ENCODE data around the gene CCNI2.

The CCNI2 gene

GRCh38 chr5:132799392-132799791, 52.2 kb downstream of the CCNI2 start:
- TF ChIP-seq EP300 (IDR thresholded peaks at IDR 0.05; ENCODE audit: borderline replicate concordance) = no peak
- no peak for TF ChIP-seq USF1 (IDR thresholded peaks at IDR 0.05)
- TF ChIP-seq CREB1 (IDR thresholded peaks at IDR 0.05; ENCODE audit: low read depth) = no peak
- no peak for TF ChIP-seq EGR1 (IDR thresholded peaks at IDR 0.05)
- no peak for TF ChIP-seq CEBPB (IDR thresholded peaks at IDR 0.05)
- TF ChIP-seq NFIC (IDR thresholded peaks at IDR 0.05) = no peak
- TF ChIP-seq YY1 (IDR thresholded peaks at IDR 0.05; ENCODE audit: low read depth) = no peak
- no peak for TF ChIP-seq MAX (IDR thresholded peaks at IDR 0.05)
- TF ChIP-seq TAF1 (IDR thresholded peaks at IDR 0.05; ENCODE audit: low read depth) = no peak

GRCh38 chr5:132800545-132800944, 53.3 kb downstream of the CCNI2 start:
- TF ChIP-seq EP300 (IDR thresholded peaks at IDR 0.05; ENCODE audit: borderline replicate concordance) (no peak), TAF1 (IDR thresholded peaks at IDR 0.05; ENCODE audit: low read depth) (no peak), USF1 (IDR thresholded peaks at IDR 0.05) (no peak), ZBTB7A (IDR thresholded peaks at IDR 0.05; ENCODE audit: low read depth) (no peak), FOXM1 (IDR thresholded peaks at IDR 0.05; ENCODE audit: borderline replicate concordance, low read depth) (no peak), EGR1 (IDR thresholded peaks at IDR 0.05) (no peak), TEAD4 (IDR thresholded peaks at IDR 0.05) (no peak), YY1 (IDR thresholded peaks at IDR 0.05; ENCODE audit: low read depth) (no peak), NFIC (IDR thresholded peaks at IDR 0.05) (no peak), CREB1 (IDR thresholded peaks at IDR 0.05; ENCODE audit: low read depth) (no peak), RAD21 (IDR thresholded peaks at IDR 0.05; ENCODE audit: low read depth) (no peak), TCF12 (IDR thresholded peaks at IDR 0.05; ENCODE audit: low read depth) (no peak)

- TF ChIP-seq ZBTB7A (IDR thresholded peaks at IDR 0.05; ENCODE audit: low read depth) (no peak), TCF12 (IDR thresholded peaks at IDR 0.05; ENCODE audit: low read depth) (no peak), USF1 (IDR thresholded peaks at IDR 0.05) (no peak), MAX (IDR thresholded peaks at IDR 0.05) (no peak), FOXM1 (IDR thresholded peaks at IDR 0.05; ENCODE audit: borderline replicate concordance, low read depth) (no peak), NFIC (IDR thresholded peaks at IDR 0.05) (no peak), RAD21 (IDR thresholded peaks at IDR 0.05; ENCODE audit: low read depth) (no peak), YY1 (IDR thresholded peaks at IDR 0.05; ENCODE audit: low read depth) (no peak), CEBPB (IDR thresholded peaks at IDR 0.05) (no peak), TEAD4 (IDR thresholded peaks at IDR 0.05) (no peak), REST (IDR thresholded peaks at IDR 0.05; ENCODE audit: low read depth) (no peak), EGR1 (IDR thresholded peaks at IDR 0.05) (no peak), EP300 (IDR thresholded peaks at IDR 0.05; ENCODE audit: borderline replicate concordance) (no peak), CREB1 (IDR thresholded peaks at IDR 0.05; ENCODE audit: low read depth) (no peak), TAF1 (IDR thresholded peaks at IDR 0.05; ENCODE audit: low read depth) (no peak)
These were observed 54.9 kb downstream of the CCNI2 start for GRCh38 chr5:132802044-132802684.

Measured in Ishikawa (cell line).